OCI-LY3 (cell line): ENCODE results near the gene ARRDC4.

Experiments used
- H2AFZ ChIP-seq: fragments of 200-600, 300-600 bp; shearing (Covaris generic); 2 replicates; pipeline ENCODE4 v1.6.0; 2014; ENCODE audit warnings: antibody characterized with exemption, low read depth, low read length
- H3K27ac ChIP-seq: fragments of 200-600, 300-600 bp; sonication (generic); 2 replicates; pipeline ENCODE4 v1.5.1; 2014; ENCODE audit warnings: mild to moderate bottlenecking, low read length, moderate library complexity, mixed read lengths
- H3K27me3 ChIP-seq: fragments of 200-600, 300-600 bp; sonication (generic); 2 replicates; pipeline ENCODE4 v1.6.1; 2014; ENCODE audit warnings: low read depth, low read length, mixed read lengths
- H3K36me3 ChIP-seq: fragments of 200-600, 300-600 bp; sonication (generic); replicated peaks from 2 replicates; pipeline ENCODE3; 2014; ENCODE audit warnings: low read depth, low read length, mixed read lengths
- H3K4me1 ChIP-seq: fragments of 300-600, 200-600 bp; sonication (generic); 2 replicates; pipeline ENCODE4 v1.6.1; 2014; ENCODE audit warnings: low read length, mixed read lengths
- H3K4me2 ChIP-seq: fragments of 200-600, 300-600 bp; sonication (generic); 2 replicates; pipeline ENCODE4 v1.6.1; 2014; ENCODE audit warnings: low read length, mixed read lengths
- H3K4me3 ChIP-seq: fragments of 300-600, 200-600 bp; sonication (generic); 2 replicates; pipeline ENCODE4 v1.5.1; 2014; ENCODE audit warnings: antibody characterized with exemption, mild to moderate bottlenecking, low read length, moderate library complexity
- H3K79me2 ChIP-seq: fragments of 300-600, 200-600 bp; shearing (Covaris generic); 2 replicates; pipeline ENCODE4 v1.6.1; 2014; ENCODE audit warnings: mild to moderate bottlenecking, low read length, mixed read lengths
- H3K9ac ChIP-seq: fragments of 300-600, 200-600 bp; shearing (Covaris generic); 2 replicates; pipeline ENCODE4 v1.6.0; 2014; ENCODE audit warnings: mild to moderate bottlenecking, low read length, moderate library complexity
- H3K9me3 ChIP-seq: fragments of 200-600, 300-600 bp; shearing (Covaris generic); 2 replicates; pipeline ENCODE4 v1.6.1; 2014; ENCODE audit warnings: low read length, mixed read lengths; ENCODE audit not compliant: insufficient read depth
- H4K20me1 ChIP-seq: fragments of 200-600, 300-600 bp; sonication (generic); 2 replicates; pipeline ENCODE4 v1.6.1; 2016; ENCODE audit warnings: low read length, mixed read lengths; ENCODE audit not compliant: insufficient read depth
- CTCF ChIP-seq: fragments of 200-600, 300-600 bp; sonication (generic); IDR thresholded peaks from 2 replicates; pipeline ENCODE4 v1.5.1; 2014; ENCODE audit warnings: antibody characterized with exemption, low read length, low read depth
- EZH2phosphoT487 ChIP-seq: fragments of 200-600 bp; shearing (Covaris generic); IDR thresholded peaks from 2 replicates; pipeline ENCODE4 v1.6.1; 2018; ENCODE audit warnings: antibody characterized with exemption, mixed run types, low read depth

The ARRDC4 gene

GRCh38 chr15:97929456-97930229 lies 30.9 kb upstream of the ARRDC4 start:
- no peaks in the 10 kb centered on the region for H3K4me1 ChIP-seq
- H3K36me3 ChIP-seq = no peaks in the 10 kb centered on the region
- no peaks in the 10 kb centered on the region for H3K79me2 ChIP-seq
- no peak overlapping the region for H3K4me3 ChIP-seq
- no peaks in the 10 kb centered on the region for H3K9me3 ChIP-seq
- no peak for TF ChIP-seq CTCF
- H3K4me2 ChIP-seq = no peak overlapping the region
- H4K20me1 ChIP-seq = no peaks in the 10 kb centered on the region
- no peak overlapping the region for H3K9ac ChIP-seq
- no peak overlapping the region for H3K27ac ChIP-seq
- no peak overlapping the region for H2AFZ ChIP-seq
- H3K27me3 ChIP-seq = no peaks in the 10 kb centered on the region

GRCh38 chr15:97930230-97930629 lies 30.3 kb upstream of the ARRDC4 start:
- TF ChIP-seq EZH2phosphoT487 (no peak), CTCF (no peak)
- H3K4me3 ChIP-seq = no peak overlapping the region
- no peak overlapping the region for H3K4me2 ChIP-seq
- no peaks in the 10 kb centered on the region for H4K20me1 ChIP-seq
- H3K9ac ChIP-seq = no peak overlapping the region
- H3K79me2 ChIP-seq = no peaks in the 10 kb centered on the region
- H3K36me3 ChIP-seq = no peaks in the 10 kb centered on the region
- H3K27me3 ChIP-seq = no peaks in the 10 kb centered on the region
- no peak overlapping the region for H3K27ac ChIP-seq
- H2AFZ ChIP-seq = no peak overlapping the region
- H3K9me3 ChIP-seq = no peaks in the 10 kb centered on the region
- H3K4me1 ChIP-seq = no peaks in the 10 kb centered on the region

- H3K27me3 ChIP-seq = no peaks in the 10 kb centered on the region
- no peak overlapping the region for H3K9ac ChIP-seq
- no peak overlapping the region for H3K4me3 ChIP-seq
- no peak overlapping the region for H3K27ac ChIP-seq
- no peaks in the 10 kb centered on the region for H3K4me1 ChIP-seq
- TF ChIP-seq CTCF = no peak
- no peak for TF ChIP-seq EZH2phosphoT487
- H4K20me1 ChIP-seq = no peaks in the 10 kb centered on the region
- H3K79me2 ChIP-seq = no peaks in the 10 kb centered on the region
- no peak overlapping the region for H2AFZ ChIP-seq
- H3K36me3 ChIP-seq = no peaks in the 10 kb centered on the region
- no peak overlapping the region for H3K4me2 ChIP-seq
- no peaks in the 10 kb centered on the region for H3K9me3 ChIP-seq
These were observed 29.2 kb upstream of the ARRDC4 start for GRCh38 chr15:97931314-97931713.

GRCh38 chr15:97933589-97933988 lies 26.9 kb upstream of the ARRDC4 start:
- Histone ChIP-seq H3K4me1 (no peaks in the 10 kb centered on the region), H3K4me3 (no peak overlapping the region), H3K4me2 (no peak overlapping the region), H3K27me3 (no peaks in the 10 kb centered on the region), H2AFZ (no peak overlapping the region), H3K79me2 (no peaks in the 10 kb centered on the region), H3K9me3 (no peaks in the 10 kb centered on the region), H3K36me3 (no peaks in the 10 kb centered on the region), H4K20me1 (no peaks in the 10 kb centered on the region), H3K9ac (no peak overlapping the region), H3K27ac (no peak overlapping the region)
- TF ChIP-seq EZH2phosphoT487 (no peak), CTCF (no peak)
